HG03457 (cell line): Measurements from ENCODE around the gene CELSR3.

Experiments
- ATAC-seq: cut with Tn5 transposase; IDR thresholded peaks from one replicate; pipeline ENCODE4 v1.9.1; 2021; ENCODE audit warnings: moderate number of reproducible peaks; ENCODE audit not compliant: unreplicated experiment

The CELSR3 gene

DNA sequence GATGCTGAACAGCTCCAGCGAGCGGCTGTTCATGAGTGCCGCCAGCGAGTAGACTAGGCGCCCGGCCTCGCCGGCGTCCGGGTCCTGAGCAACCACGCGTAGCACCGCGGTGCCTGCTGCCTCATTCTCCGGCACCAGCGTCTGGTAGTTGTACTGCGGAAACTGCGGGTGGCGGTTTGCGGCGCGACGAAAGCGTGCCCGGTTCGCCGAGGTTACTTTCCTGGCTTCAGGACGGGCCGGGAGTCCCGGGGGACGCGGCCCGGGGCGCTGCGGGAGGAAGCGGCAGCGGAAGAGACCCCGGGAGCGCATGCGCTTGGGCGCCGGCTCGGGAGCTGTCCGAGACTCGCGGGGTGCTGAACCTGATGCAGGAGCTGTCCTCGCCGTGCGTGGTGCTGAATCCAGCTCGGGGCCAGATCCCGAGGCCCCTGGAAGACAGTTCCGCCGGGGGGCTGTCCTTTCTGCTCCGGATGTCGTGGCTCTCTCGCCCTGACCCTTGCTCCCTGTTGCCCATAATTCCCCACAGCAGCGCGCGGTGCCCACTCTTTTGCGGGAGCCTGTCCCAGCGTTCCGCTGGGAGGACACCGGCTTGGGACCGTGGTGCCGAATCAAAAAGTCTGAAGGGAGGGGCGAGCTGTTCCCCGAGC is 1.1 kb downstream of the CELSR3 start:
- ATAC-seq, result no peak

DNA sequence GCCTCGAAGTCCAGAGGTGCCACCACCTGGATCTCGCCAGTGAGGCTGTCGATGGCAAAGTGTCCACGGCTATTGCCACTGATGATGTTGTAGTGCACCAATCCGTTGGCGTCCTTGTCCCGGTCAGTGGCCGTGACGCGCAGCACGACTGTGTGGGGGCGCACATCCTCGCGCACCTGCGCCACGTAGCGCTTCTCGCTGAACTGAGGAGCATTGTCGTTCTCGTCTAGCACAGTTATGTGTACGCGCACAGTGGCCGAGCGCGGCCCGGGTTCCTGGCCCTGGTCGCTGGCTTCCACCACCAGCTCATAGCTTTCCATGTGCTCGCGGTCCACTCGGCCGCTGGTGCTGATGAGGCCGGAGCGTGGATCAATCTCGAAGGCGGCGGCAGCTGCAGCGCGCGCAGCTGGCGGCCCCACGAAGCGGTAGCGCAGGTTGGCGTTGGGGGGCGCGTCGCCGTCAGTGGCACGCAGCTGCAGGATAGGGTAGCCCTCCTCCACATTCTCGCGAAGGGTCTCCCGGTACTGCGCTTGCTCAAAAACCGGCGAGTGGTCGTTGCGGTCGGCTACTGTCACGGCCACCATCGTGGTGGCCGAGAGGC is 1.8 kb downstream of the CELSR3 start:
- no peak for ATAC-seq

DNA sequence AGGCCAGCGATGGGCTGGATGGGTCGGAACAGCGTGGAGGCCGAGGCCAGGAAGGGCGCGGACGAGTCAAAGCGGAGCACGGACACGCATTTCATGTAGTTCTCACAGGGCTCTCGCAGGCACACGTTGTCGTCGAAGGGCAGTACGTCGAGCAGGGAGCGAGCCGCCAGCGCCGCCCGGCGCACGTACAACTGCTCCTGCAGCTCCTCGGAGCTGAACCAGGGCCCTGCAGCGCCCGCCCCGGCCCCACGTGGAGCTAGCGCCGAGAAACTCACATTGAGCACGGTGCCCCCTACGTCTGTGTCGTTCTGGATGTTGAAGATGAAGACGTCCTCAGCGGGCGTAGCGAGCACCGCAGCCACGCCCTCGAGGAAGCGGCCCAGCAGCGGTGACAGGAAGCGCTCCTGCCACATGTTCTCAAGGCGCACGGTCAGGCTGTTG is 5.8 kb downstream of the CELSR3 start:
- no peak for ATAC-seq

DNA sequence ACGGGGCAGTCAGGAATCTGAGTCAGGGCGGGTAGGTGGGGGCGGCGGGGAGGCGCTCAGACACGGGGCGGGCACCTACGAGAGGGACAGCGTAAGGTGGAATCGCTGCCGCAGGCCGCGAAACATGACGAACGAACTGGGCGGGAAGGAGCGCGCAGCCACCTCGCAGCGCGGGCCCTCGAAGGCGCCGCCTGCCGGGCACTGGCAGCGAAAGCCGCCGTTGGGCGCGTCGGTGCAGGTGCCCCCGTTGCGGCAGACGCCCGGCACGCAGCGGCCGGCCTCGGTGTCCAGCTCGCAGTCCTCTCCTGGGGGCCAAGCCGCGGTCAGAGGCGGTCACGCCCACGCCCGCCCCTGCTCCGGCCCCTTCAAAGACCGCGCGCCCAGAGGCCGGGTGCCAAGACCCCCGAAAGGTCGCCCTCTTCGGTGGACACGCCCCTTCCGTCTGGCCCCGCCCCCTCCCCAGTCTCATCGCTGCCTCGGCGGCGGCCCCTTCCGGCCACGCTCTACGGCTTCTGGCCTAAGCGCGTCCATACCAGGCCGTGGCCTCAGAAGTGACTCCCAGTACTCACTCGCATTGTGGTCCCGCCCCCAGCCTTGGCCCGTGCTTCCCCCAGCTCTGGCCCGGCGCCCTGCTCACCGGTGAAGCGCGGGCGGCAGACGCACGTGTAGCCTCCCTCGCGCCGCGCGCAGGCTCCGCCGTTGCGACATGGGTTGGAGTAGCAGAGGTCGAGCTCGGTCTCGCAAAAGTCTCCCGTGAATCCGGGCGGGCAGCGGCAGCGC is 6.4 kb downstream of the CELSR3 start:
- ATAC-seq, result no peak

DNA sequence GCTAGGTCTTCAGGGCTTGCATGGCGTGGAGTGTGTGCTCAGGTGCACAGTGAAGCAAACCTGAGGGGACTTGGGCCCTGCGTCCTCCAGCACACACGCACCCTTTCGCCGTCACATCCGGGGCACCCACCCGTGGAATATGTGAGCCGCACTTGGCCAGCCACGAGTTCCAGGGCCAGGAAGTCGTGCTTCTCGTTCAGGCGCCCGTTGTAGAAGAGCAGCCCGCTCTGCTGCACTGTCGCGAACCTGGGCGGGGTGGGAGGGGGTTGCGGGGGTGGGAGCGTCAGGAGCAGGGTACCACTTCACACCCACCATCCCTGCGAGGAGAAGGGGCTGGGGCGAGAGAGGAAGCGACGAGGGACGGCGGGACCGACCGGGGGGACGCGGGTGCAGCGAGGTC is 7.1 kb downstream of the CELSR3 start:
- no peak for ATAC-seq

DNA sequence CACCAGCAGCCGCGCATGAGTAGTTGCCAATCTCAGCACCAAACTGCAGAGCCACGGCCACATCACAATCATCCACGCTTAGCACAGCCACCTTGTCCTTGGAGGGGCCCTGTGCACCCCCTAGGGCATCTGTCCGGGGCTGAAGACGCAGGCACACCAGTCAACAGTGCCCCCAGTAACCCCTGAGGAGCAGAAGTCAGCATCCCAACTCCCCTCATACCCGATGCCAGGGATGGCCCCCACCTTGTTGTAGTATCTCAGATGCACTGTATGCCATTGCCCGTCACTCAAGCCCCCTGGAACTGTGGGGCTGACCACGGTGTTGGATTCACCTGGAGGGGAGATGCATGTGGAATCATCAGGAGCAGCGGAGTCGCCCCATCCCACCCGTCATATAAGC is 7.6 kb downstream of the CELSR3 start:
- no peak for ATAC-seq

DNA sequence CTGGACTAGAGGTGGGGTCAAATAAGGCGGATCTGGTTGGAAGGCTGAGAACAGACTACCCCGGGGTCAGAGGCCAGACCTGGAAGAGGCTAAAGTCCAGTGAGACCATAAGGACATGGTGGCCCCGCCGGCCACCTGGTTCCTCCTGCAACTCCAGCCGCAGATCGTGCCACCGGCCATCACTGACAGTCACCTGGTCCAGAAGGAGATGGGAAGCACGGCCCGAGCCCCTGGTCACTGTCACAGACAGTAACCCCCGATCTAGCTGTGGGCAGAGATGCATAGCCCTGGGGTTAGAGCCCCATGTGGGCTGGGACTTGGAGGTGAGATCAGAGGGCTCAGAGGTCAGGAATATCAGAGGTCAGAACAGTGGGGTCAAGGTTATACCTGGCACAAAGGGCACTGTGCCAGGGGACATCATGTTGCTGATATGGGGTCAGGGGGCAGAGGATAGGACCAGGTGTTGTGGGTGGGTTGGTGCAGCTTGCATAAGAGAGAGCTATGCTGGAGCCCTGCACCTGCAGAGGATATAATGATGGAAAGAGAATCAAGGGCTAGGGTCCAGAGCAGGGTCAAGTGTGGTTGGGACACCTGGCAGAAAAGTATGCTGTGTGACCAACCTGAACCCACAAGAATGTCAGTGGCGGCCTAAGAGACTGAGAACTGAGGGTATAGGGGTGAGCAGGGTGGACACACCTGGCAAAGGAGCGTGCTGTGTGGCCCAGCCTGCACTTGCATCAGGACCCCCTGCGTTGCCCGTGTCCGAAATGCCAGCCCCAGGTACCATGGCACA is 9.6 kb downstream of the CELSR3 start:
- no peak for ATAC-seq

DNA sequence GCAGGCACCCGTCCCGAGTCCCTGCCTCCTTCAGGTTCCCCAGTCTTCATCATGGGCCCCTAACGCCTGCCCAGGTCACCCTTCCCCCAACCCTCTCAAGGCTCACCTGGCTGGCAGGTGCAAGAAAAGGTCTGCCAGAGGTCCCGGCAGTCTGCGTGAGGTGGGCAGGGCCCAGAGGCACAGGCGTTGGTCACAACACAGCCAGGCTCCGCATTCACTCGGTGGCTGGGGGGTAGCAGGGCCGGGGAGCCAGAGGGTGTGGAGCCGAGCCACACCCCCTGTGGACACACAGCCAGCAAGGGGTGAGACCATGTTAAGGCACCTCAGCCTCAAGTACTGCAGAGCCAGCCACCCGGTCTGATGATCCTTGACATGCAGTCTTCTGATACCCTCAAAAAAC is 10.9 kb downstream of the CELSR3 start:
- ATAC-seq, result no peak

DNA sequence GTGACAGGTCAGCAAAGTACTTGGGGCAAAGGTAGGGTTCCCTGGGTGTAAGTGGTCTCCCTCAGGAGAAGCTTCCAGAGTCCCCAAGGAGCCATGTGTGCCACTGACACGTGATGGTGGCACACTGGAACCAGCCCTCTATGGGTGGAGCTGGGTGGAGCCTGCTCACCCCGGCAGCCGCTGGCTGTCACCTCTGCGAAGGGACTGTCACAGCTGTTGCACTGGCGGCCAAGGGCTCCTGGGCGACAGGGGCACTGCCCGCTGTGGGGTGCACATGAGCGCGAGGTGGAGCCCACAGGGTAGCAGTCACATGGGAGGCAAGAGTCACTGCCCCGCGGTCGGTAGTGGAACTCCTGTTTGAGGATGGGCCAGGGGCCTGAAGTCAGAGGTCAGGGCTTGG is 12.0 kb downstream of the CELSR3 start:
- no peak for ATAC-seq

DNA sequence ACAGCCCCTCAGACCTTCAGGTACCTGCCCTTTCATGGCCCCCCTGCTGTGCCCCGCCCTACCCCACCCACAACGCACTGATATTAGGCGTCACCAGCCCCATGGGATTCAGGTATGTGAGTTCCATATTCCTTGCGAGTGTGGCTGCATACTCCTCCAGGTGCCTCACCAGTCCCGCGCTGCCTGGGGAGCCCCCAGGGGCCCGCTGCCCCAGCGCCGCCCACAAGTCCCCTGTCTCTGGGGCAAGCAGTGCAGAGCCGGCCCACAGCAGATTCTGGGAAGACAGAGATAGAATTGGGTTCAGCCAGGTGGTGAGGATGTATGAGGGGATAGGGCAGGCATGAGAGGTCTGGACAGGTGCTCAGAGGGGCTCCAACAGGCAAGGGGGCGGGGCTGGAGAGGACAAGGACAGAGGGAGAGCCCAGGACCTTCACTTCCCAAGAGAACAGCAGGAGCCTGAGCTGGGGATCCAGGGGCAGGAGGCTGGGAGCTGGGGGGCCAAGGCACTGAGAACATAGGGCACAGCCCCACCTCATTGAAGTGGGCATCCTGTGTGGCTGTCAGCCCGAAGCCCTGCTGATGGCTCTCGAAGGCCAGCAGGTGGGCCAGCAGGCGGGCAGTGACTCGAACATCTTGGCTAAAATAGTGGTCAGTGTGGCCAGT is 14.4 kb downstream of the CELSR3 start:
- no peak for ATAC-seq

DNA sequence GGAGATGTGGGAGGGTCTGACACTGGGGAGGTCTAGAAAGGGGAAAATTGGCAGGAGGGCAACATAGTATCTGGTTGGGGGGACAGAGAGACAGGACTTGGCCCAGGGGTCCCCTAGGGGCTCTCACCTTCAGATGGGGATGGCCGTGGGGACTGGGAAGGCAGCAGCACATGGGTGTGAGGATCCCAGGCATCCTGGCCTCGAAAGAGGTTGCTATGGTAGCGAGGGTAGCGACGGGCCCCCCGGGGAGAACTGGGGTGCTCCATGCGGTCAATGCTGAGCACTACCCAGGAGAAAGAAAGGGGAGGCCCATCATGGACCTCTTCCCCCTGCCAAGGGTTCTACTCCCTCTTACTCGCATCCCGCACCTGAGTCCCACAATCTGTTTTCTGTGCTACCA is 15.0 kb downstream of the CELSR3 start:
- ATAC-seq, result no peak

DNA sequence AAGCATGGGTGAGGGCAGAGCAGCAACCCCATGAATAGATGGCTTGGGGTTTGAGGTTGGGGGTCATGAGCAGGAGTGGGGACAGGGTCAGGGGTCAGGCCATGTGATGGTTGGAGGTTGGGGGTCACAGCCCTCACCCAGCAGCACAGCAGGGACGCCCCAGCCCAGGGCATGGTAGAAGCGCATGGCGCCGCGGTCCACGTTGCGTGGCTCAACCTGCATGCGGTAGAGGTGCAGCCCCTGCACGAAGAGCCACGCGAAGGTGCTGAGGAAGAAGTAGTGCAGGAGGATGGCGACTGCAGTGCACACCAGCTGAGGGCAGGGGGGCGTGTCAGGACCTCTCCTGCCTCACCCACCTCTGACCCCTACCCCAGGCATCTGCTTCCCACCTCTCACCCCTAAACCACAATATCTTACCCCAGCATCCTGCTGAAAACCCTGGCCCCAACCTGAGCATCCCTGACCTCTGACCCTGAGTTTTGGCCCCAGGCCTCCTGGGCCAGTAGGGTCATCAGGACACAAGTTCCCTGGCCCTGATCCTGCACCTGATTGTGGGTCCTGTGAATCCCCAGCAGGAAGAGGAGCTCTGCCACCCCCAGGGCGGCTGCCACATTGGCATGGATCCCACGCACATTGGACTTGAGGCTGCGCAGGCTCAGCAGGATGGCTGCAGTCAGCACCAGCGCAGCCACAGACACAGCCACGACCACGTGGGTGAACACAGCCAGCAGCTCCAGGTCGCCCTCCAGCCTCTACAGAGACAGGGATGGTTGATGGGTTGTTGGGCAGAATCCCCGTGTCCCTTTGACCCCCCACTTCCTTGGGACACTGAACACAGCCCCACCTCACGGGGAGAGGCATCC is 17.6 kb downstream of the CELSR3 start:
- ATAC-seq, result no peak

DNA sequence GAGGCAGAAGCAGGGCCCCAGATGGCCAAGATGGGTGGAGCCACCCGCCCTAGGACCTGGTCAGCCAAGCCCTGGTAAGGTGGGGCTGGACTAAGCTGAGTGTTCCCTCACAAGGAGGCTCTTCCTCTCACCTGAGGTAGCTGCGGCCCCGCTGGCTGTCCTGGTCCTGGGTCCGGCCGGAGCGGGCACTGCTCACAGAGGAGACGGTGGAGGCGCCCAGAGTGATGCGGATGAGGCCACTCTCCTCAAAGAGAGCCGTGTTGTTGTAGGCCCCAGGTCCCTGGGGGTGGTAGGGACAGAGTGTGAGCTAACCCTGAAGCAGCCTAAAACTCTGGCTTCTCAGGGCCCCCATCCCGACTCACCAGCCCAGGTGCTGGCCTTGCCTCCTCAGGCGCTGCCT is 20.1 kb downstream of the CELSR3 start:
- no peak for ATAC-seq

DNA sequence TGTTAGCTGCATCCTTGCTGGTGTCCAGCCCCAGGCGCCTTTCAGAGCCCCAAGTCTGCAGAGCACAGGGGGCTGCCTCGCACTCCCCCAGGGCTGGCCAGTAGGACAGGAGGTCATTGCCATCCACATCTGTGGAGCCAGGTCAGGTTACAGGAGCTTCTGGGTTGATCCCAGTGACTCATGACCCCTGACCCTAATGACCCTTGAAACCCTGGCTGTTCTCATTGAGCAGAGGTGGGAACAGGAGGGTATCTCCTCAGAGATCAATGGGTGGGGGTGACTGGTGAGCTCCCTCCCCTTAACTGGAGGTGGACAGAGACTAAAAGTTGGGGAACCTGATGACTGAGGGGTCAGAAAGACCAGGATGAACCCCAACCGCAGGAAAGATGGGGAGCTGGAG is 21.3 kb downstream of the CELSR3 start:
- ATAC-seq, result no peak

DNA sequence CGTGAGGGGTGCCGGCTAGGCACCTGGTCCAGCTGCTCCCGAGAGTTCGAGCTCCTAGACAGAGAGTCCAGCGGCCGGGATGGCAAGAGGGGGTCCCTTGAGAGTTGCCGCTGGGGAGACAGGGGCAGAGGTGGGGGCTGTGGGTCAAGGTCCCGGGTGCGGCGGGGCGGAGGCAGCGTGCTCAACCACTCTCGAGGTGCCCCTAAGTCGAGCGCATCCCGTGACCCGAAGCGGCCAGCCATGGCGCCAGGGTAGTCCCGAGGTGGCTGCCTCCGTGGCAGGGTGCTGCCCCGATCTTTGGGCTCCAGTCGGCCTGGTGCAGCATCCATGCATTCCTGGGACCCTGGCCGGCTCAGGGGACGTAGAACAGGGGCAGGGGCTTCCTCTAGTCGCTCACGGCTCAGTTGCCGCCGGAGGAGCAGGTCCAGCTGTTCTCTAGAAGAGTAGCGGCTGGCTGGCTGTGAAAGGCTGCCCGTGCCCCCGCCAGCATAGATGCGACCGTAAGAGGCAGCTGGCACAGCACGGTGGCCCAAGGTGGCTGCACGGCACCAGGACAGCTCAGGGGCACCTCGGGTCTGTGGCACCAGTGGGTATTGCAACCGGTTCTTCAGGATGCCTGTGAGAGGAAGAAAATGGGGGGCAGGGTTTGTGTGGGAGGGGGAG is 22.6 kb downstream of the CELSR3 start:
- no peak for ATAC-seq

DNA sequence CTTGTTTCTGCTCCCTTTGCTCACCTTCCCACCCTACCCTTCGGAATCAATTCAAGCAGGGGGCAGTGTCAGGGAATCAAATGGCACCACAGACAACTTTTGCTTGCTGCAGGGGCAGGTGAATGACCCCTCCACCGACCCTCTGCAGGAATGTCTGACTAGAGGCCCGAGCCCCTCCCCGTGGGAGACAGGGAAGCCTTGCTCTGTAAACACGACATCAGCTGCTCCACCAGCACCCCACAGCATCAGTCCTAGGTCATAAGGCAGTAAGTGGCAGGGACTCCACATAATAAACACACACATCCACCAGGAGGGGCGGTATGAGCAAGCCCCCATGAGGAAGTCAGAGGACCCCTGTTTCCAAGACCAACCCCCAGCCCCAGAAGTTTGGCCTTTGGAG is 25.4 kb downstream of the CELSR3 start:
- ATAC-seq, result no peak

DNA sequence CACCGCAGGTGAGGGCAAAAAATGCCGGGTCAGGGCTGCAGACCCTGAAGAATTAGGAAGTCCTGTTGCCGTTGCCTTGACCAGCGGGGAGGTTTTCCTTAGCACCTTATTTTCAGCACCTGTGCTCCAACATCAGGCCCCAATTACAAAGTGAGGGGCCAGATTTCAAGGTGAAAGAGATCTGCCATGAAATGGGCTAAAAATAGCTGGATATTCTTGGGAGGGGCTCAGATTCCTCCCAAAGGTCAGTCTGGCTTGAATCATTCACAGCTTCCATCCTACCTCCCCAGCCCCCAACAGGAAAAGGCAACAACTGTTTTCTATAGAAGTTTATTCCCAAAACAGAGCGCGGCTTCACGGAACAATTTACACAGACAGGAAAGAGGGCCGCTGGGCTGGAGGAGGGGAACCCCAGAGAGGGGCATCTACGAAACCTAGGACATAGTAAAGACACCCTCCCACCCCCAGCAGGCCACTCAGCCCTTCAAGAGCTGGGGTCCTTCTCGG is 26.5 kb downstream of the CELSR3 start:
- no peak for ATAC-seq

DNA sequence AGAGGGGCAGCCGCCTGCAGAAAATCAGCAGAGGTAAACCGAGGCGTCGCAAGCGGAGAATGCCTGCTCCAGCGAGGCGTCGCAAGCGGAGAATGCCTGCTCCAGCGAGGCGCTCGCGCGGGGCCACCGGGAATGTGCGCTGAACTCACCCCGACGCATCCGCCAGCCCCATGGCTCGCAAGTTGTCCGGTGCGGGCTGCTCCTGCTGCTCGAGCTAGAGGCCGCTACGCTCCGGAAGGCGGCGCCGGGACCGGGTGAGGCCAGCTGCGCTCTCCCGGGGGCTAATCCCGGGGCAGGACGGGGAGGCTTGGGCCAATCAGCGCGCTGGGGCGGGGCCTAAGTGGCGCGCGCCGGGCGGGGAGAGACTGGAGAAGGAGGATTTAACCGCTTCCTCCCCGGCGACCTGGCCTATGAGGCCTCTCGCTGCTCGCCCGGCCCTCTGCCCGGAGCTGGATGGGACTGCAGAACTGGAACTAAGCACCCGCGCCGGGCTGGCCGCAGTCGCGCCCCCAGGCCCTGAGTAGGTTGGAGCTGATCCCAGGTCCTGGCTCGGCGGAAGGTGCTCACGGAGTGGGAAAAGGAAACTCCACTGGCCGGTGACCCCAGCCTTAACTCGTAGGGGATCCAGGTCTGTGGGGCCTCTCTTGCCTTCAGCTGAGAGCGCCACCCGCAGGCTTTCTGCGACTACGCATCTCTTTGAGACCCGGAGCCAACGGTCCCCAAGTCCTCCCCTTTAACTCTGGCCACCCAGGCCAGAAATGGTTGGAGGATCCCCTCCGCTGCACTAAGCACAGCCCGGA is 27.3 kb downstream of the CELSR3 start, which contains the start of gene SLC26A6:
TSS of gene SLC26A6 (minus strand) at position 240 of the 800 bp plus-strand sequence. CDS start at position 172, 68 bp downstream.
- ATAC-seq, result peak; percentile 62
